Measurements from ENCODE around the gene AAMP. TPM values are rescaled to one million over a fixed set of nuclear protein-coding genes. Genes with fewer than 3 reads are reported as not detected.
A peak's percentile ranks its signal among the peaks of the same experiment; 100 is the strongest.

AAMP gene
- total and polyA plus RNA-seq, 2 experiments from 2014 or later: 273 to 315 TPM

DNA sequence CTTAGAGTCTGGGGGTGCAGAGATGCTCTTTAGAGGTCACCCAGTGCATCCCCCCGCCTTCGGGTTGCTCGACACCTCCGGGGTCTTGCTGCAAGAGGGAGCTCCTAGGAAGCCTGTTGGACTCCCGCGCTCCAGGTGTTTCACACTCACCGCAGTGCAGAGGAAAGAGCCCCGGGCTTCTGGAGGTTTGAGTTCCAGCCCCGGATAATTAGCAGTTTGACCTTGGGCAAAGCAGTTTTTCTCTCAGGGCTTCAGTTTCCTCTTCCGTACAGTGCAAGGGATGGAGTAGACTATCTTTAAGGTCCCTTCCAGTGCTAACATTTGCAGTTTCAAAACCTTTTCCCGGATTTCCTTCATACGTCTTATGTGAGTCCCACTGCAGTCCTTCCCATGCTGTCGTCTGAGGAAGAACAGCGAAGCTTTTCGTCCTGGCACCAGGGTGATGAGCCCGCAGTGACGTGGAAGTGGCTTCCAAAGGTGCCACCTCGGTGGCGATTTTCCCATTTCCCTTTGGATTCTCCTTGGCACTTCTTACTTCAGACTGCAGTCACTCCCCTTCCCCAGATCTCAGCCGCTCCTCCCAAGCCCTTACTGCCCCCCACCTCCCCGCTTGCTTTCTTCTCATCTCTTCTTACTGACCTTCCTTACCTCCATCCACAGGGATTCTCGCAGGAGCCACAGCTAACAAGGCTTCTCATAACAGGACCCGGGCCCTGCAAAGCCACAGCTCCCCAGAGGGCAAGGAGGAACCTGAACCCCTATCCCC lies 967 bp upstream of the AAMP start:
- no peak for DNase-seq (ENCODE audit: low read depth in 1 of 2, low spot score in 1 of 2)
- TF ChIP-seq, protein P1, sequence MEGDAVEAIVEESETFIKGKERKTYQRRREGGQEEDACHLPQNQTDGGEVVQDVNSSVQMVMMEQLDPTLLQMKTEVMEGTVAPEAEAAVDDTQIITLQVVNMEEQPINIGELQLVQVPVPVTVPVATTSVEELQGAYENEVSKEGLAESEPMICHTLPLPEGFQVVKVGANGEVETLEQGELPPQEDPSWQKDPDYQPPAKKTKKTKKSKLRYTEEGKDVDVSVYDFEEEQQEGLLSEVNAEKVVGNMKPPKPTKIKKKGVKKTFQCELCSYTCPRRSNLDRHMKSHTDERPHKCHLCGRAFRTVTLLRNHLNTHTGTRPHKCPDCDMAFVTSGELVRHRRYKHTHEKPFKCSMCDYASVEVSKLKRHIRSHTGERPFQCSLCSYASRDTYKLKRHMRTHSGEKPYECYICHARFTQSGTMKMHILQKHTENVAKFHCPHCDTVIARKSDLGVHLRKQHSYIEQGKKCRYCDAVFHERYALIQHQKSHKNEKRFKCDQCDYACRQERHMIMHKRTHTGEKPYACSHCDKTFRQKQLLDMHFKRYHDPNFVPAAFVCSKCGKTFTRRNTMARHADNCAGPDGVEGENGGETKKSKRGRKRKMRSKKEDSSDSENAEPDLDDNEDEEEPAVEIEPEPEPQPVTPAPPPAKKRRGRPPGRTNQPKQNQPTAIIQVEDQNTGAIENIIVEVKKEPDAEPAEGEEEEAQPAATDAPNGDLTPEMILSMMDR (IDR thresholded peaks at IDR 0.05; ENCODE audit: low read depth, low read length): no peak
- Histone ChIP-seq H3K27me3 (no peaks in the 10 kb centered on the region), H3K27ac (no peak overlapping the region), H3K36me3 (peaks cover 36% of the 10 kb centered on the region), H3K9me3 (ENCODE audit: low read depth) (no peaks in the 10 kb centered on the region), H3K4me1 (ENCODE audit: low read depth) (peaks cover 10% of the 10 kb centered on the region), H3K4me3 (peak overlapping the region; percentile 71)

DNA sequence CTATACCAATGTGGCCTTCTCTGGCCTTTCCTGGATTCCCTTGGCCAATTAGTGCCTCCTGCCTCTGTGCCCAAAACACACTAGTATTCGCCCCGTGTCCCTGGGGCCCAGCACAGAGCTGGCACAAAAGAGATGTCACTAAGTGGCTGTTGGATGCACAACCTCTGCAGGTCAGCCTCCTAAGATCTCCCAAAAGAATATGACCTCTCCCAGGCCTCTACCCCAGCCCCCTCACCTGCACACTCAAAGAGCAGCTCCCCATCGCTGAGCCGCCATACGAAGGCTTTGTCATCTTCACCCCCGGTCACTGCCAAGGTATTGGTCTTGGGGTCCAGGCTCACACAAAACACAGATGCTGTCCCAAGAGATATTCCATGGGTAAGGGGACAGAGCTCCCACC lies 2.7 kb downstream of the AAMP start:
- H3K27me3 ChIP-seq: no peaks in the 10 kb centered on the region
- DNase-seq (ENCODE audit: low read depth in 1 of 2, low spot score in 1 of 2): no peak
- peaks cover 28% of the 10 kb centered on the region for H3K36me3 ChIP-seq
- no peak overlapping the region for H3K27ac ChIP-seq
- H3K4me1 ChIP-seq (ENCODE audit: low read depth): peaks cover 10% of the 10 kb centered on the region
- no peak overlapping the region for H3K4me3 ChIP-seq
- H3K9me3 ChIP-seq (ENCODE audit: low read depth): no peaks in the 10 kb centered on the region
- TF ChIP-seq, protein P1 (IDR thresholded peaks at IDR 0.05; ENCODE audit: low read depth, low read length): no peak

DNA sequence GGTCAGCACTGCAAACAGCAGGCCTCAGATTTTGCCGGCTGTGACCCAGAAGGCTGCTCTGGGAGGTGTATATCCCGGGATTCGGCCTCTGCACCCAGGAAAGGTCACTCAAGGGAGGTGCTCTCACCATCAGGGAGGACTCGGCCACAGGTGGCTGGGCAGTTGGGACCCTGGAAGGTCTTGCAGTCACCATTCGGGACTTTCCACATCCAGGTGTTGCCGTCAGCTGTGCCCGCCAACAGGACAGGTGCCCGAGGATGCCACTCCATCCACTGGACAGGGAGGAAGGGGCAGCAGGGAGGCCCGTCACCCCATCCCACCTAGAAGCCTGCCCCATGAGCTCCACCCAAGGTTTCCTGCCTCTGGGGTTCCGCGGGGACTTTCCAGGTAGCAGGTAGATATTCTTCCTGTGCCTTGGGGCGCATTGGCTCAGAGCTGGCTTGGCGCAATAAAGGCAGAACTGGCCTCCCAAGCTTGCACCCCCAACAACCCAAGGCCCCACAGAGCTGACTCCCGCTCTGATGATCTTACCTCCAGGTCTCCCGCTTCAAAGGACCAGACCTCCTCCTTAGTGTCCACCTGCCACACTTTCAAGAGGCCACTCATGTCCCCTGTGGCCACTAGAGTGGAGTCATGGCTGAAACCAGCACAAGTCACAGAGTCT lies 3.5 kb downstream of the AAMP start:
- Histone ChIP-seq H3K27ac (no peak overlapping the region), H3K27me3 (no peaks in the 10 kb centered on the region), H3K36me3 (peaks cover 28% of the 10 kb centered on the region), H3K9me3 (ENCODE audit: low read depth) (no peaks in the 10 kb centered on the region), H3K4me1 (ENCODE audit: low read depth) (peaks cover 11% of the 10 kb centered on the region), H3K4me3 (no peak overlapping the region)
- TF ChIP-seq, protein P1 (IDR thresholded peaks at IDR 0.05; ENCODE audit: low read depth, low read length): no peak
- no peak for DNase-seq (ENCODE audit: low read depth in 1 of 2, low spot score in 1 of 2)

DNA sequence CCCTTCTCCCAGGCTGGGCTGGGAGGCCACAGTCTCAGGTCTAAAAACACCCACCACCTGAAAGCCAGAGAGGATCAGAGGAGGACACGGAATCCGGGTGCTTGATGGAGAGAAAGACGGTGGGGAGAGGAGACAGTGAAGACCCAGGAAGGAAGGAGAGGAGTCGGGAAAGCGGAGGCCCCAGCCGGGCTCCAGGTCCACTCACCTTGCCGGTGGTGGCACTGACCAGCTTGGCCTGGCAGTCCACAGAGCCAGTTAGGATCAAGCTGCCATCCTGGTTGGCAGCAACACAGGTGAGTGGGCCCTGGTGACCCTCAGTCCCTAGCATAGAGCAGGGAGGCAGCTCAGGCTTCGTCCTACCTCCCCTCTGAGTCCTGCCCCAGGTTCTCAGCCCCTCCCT lies 4.3 kb downstream of the AAMP start:
- Histone ChIP-seq H3K27me3 (no peaks in the 10 kb centered on the region), H3K36me3 (peaks cover 28% of the 10 kb centered on the region)

DNA sequence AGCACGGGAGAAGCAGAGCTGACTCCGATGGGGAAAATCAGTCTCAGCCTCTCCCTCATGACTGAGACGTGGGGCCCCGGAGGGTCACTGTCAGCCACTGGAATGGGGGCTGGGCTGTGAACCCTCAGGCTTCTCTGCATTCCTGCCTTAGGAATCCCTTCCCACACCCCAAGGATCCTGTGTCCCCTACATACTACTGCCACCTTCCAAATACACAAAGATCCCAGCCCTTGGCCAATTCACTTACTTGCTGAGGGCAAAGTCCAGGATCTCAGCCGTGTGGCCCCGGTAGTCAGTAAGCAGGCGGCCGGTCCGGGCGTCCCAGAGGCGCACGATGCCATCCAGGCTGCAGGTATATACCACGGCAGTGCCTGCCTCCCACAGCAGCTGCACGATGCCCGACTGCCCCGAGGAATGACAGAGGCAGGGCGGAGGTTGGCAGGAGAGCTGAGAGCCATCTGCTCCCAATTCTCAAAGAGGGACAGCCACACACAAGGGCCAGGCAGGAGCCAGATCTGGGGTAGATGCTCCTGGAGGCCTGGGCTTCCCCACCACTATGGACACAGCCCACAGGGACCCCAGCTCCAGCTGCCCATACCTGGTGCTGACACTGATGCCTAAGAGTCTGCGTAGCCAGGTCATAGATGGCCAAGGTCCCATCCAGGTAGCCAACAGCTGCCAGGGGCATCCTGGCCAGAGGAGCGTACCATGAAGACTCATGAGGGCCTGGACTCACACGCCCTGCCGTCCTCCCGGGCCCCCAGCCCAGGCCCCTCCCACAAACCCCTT lies 5.0 kb downstream of the AAMP start:
- no peak for DNase-seq (ENCODE audit: low read depth in 1 of 2, low spot score in 1 of 2)
- H3K36me3 ChIP-seq: peaks cover 28% of the 10 kb centered on the region
- TF ChIP-seq, protein P1 (IDR thresholded peaks at IDR 0.05; ENCODE audit: low read depth, low read length): no peak

More for the DNA sequence above, 4.3 kb downstream of the AAMP start:
- TF ChIP-seq, protein P1 (IDR thresholded peaks at IDR 0.05; ENCODE audit: low read depth, low read length): no peak
- peaks cover 13% of the 10 kb centered on the region for H3K4me1 ChIP-seq (ENCODE audit: low read depth)
- H3K4me3 ChIP-seq: no peak overlapping the region
- H3K9me3 ChIP-seq (ENCODE audit: low read depth): no peaks in the 10 kb centered on the region
- H3K27ac ChIP-seq: no peak overlapping the region
- DNase-seq (ENCODE audit: low read depth in 1 of 2, low spot score in 1 of 2): no peak

More for the DNA sequence above, 5.0 kb downstream of the AAMP start:
- no peaks in the 10 kb centered on the region for H3K9me3 ChIP-seq (ENCODE audit: low read depth)
- peaks cover 18% of the 10 kb centered on the region for H3K4me1 ChIP-seq (ENCODE audit: low read depth)
- no peak overlapping the region for H3K27ac ChIP-seq
- no peaks in the 10 kb centered on the region for H3K27me3 ChIP-seq
- H3K4me3 ChIP-seq: no peak overlapping the region

All from cardiac muscle cell (in vitro differentiated cells and primary cell).